Testis (tissue), 3 donors: ENCODE results near the gene SAMD4A. TPM values are rescaled to one million over a fixed set of nuclear protein-coding genes. Genes with fewer than 3 reads are reported as not detected.

ENCODE experiments used
- DNase-seq: peaks from one replicate; pipeline ENCODE4 v3.0.0-alpha.2; 2019
- H3K27ac ChIP-seq, 2 donors: fragments of 200-600 bp; sonication (generic); one replicate each; pipeline ENCODE4 v1.5.1; 2019
- H3K27me3 ChIP-seq: fragments of 200-600 bp; sonication (generic); one replicate; pipeline ENCODE4 v1.5.1; 2019
- H3K36me3 ChIP-seq: fragments of 200-600 bp; sonication (generic); one replicate; pipeline ENCODE4 v1.5.1; 2017; ENCODE audit warnings: low read depth; ENCODE audit errors: missing control alignments
- H3K4me1 ChIP-seq: fragments of 200-600 bp; sonication (generic); one replicate; pipeline ENCODE4 v1.5.1; 2019
- H3K4me3 ChIP-seq, 2 donors: fragments of 200-600 bp; sonication (generic); one replicate each; pipeline ENCODE4 v1.5.1; 2017 to 2019
- H3K9me3 ChIP-seq: fragments of 200-600 bp; sonication (generic); one replicate; pipeline ENCODE4 v1.5.1; 2017
- POLR2A ChIP-seq: fragments of 450-650 bp; IDR thresholded peaks from one replicate; pipeline ENCODE4 v1.6.1; 2017; ENCODE audit warnings: antibody characterized with exemption, mild to moderate bottlenecking, moderate library complexity
- WGBS, 2 donors: methylation state at CpG; one replicate each; pipeline ENCODE4 v1.1.5; 2018; 5-methylcytosine and 5-hydroxymethylcytosine counted together
- intact Hi-C: fragments of 100-400 bp; cut with DNase I; formaldehyde crosslinking; loops from one replicate; pipeline ENCODE4 v1.15.1; 2023; ENCODE audit warnings: low total_unique reads
- polyA plus RNA-seq: library from polyadenylated mRNA; stranded (reverse); fragments of 350-450 nt; fragmentation: Illumina TruSeq; extraction: RNeasy Lipid Tissue Mini Kit (QIAGEN cat#74804); gene quantifications from one replicate; pipeline ENCODE4 v1.2.3, GENCODE V29; 2014; ENCODE audit warnings: low read depth, low replicate concordance; ENCODE audit not compliant: insufficient read depth
- total RNA-seq, 2 donors: library from RNA; depleted of rRNA; stranded (reverse); fragments of >200 nt; gene quantifications; one replicate each; pipeline ENCODE4 v1.2.3, GENCODE V29; 2016
- TF ChIP-seq, protein P1 (sequence below), 3 experiments: fragments of 450-650 bp in 2 of 3; fragments of 200-600 bp in 1 of 3; sonication (generic) in 1 of 3; IDR thresholded peaks; one replicate each; pipeline ENCODE4 v1.5.1; 2016 to 2019; ENCODE audit warnings: antibody characterized with exemption in 3 of 3, mild to moderate bottlenecking in 2 of 3, moderate library complexity in 1 of 3

The SAMD4A gene
- total and polyA plus RNA-seq, 3 donors from 2014 or later: 103 to 369 (median 259) TPM

DNA sequence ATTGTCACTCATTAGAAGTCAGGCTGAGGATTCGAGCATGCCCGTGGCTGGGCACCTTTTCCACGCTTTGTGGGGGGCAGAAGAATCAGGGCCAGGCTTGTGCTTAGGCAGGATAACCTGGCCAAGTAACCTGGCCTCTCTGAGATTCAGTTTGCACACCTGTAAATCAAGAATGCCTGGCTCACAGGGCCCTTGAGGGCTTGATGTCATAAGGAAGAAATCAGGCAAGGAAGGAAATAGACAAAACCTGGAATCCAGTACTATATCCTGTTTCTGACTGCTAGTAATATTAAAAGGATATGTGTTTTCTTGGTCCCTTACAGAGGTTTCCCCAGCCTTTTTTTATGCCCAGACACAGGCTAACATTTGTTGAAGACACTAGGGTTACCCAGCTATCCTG is 91.9 kb downstream of the SAMD4A start:
- H3K4me1 ChIP-seq: no peaks in the 10 kb centered on the region
- WGBS, 2 donors: 95 to 100% methylated on average over 1 to 3 of the region's 3 CpGs
- no peak overlapping the region for H3K27ac ChIP-seq
- no peak overlapping the region for H3K4me3 ChIP-seq
- intact Hi-C loops: no loop called here
- H3K36me3 ChIP-seq: no peaks in the 10 kb centered on the region
- no peak for DNase-seq
- H3K9me3 ChIP-seq: no peaks in the 10 kb centered on the region
- TF ChIP-seq, protein P1, sequence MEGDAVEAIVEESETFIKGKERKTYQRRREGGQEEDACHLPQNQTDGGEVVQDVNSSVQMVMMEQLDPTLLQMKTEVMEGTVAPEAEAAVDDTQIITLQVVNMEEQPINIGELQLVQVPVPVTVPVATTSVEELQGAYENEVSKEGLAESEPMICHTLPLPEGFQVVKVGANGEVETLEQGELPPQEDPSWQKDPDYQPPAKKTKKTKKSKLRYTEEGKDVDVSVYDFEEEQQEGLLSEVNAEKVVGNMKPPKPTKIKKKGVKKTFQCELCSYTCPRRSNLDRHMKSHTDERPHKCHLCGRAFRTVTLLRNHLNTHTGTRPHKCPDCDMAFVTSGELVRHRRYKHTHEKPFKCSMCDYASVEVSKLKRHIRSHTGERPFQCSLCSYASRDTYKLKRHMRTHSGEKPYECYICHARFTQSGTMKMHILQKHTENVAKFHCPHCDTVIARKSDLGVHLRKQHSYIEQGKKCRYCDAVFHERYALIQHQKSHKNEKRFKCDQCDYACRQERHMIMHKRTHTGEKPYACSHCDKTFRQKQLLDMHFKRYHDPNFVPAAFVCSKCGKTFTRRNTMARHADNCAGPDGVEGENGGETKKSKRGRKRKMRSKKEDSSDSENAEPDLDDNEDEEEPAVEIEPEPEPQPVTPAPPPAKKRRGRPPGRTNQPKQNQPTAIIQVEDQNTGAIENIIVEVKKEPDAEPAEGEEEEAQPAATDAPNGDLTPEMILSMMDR (IDR thresholded peaks at IDR 0.05): no peak
- no peak for TF ChIP-seq POLR2A
- no peaks in the 10 kb centered on the region for H3K27me3 ChIP-seq

DNA sequence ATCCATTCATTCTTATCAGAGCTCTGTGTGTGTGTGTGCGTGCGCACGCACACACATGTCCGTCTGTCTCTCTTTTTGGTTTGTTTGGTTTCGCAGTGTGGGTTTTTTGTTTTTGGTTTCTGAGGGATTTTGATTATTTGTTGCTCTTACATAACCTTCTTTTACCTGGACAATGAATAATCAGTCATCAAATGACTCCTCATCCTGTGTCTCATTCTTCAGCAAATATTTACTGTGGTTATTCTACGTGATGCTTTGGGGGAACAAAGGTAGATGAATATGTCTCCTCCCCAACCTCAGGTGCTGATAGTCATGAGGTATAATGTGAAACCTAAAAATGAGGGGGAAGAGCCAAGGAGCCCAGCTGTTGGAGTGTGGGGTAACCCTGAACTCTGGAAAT is 92.4 kb downstream of the SAMD4A start:
- Histone ChIP-seq H3K4me1 (no peaks in the 10 kb centered on the region), H3K4me3 (no peak overlapping the region), H3K27me3 (no peaks in the 10 kb centered on the region), H3K9me3 (no peaks in the 10 kb centered on the region), H3K27ac (no peak overlapping the region), H3K36me3 (no peaks in the 10 kb centered on the region)
- no peak for TF ChIP-seq POLR2A
- TF ChIP-seq, protein P1 (IDR thresholded peaks at IDR 0.05): no peak
- 78 to 82% methylated on average over 6 of the region's 6 CpGs for WGBS, 2 donors
- DNase-seq: no peak
- intact Hi-C loops: no loop called here

DNA sequence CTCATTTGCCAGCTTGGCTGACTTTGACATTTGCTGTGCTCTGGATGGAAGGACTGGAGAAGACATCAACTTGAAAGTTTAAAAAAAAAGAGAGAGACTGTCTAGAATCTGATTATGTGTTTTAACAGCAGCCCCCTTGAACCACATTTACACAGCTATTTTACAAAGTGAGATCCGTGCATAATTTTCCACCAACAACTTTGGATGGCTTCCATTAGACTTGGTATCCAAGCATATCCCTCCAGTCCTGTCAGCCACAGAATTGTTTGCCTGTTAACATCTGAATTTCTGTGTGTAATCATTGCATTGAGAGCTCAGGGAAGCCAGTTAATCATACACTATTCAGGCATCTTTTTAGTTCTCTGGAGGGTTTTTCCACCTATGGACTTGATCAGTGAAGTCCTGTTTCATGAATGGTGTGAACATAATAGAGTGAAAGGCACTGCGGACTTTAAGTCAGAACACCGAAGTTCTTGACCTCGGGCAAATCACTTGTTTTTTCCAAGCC is 93.7 kb downstream of the SAMD4A start:
- no peak overlapping the region for H3K4me3 ChIP-seq
- no peaks in the 10 kb centered on the region for H3K9me3 ChIP-seq
- 81 to 87% methylated on average over 4 of the region's 4 CpGs for WGBS, 2 donors
- TF ChIP-seq POLR2A: no peak
- TF ChIP-seq, protein P1 (IDR thresholded peaks at IDR 0.05): no peak
- H3K27me3 ChIP-seq: no peaks in the 10 kb centered on the region
- H3K36me3 ChIP-seq: no peaks in the 10 kb centered on the region
- no peak overlapping the region for H3K27ac ChIP-seq
- no peak for DNase-seq
- H3K4me1 ChIP-seq: no peaks in the 10 kb centered on the region
- intact Hi-C loops: no loop called here

DNA sequence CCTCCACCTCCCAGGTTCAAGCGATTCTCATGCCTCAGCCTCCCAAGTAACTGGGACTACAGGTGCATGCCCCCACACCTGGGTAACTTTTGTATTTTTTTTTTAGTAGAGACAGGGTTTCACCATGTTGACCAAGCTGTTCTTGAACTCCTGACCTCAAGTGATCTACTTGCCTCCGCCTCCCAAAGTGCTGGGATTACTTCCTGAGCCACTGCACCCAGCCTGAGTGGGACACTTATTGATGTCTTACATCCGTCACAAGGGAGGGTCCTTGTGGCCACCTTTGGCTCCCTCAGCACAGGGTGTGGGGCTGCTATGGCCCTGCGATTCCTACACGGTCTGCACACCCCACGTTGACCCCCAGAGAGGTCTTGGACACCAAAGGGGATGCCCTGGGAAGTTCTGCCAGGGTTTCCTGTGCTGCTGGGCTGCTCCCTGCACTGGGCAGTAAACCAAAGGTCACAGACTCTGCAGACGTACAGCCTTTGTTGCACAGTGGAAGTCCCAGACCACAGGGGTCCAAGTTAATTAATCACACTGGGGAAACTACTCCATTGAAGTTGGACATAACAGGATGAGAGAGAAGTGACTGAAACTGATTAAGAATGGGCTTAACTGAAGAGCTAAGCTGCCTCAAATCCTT is 95.7 kb downstream of the SAMD4A start:
- Histone ChIP-seq H3K9me3 (no peaks in the 10 kb centered on the region), H3K27me3 (no peaks in the 10 kb centered on the region), H3K27ac (no peak overlapping the region), H3K4me3 (no peak overlapping the region), H3K4me1 (no peaks in the 10 kb centered on the region), H3K36me3 (no peaks in the 10 kb centered on the region)
- DNase-seq: no peak
- intact Hi-C loops: no loop called here
- no peak for TF ChIP-seq POLR2A
- TF ChIP-seq, protein P1 (IDR thresholded peaks at IDR 0.05): no peak
- WGBS, 2 donors: 60 to 85% methylated on average over 7 of the region's 7 CpGs

DNA sequence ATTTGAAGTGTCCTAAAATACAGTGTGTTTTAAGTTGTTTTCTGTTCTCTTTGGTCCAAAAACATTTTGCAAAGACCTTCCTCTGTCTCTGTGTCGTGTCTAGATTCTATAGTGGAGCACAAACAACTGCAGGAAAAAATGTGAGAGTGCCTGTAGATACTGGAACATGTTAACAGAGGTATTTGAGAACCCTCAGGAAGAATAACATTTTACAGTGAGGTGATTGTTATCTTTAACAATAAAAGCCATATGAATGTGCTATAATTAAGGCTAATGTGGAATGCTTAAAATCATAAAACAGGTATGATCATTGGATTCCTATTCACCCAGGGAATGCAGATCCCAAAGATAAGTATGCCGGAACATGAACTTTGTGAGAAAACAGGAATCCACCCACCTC is 98.0 kb downstream of the SAMD4A start:
- no peaks in the 10 kb centered on the region for H3K9me3 ChIP-seq
- H3K27ac ChIP-seq: no peak overlapping the region
- H3K27me3 ChIP-seq: no peaks in the 10 kb centered on the region
- DNase-seq: no peak
- WGBS, 2 donors: 85 to 98% methylated on average over 2 of the region's 2 CpGs
- H3K4me1 ChIP-seq: peaks cover 3% of the 10 kb centered on the region
- no peak for TF ChIP-seq POLR2A
- TF ChIP-seq, protein P1 (IDR thresholded peaks at IDR 0.05): no peak
- no peaks in the 10 kb centered on the region for H3K36me3 ChIP-seq
- intact Hi-C loops: no loop called here
- no peak overlapping the region for H3K4me3 ChIP-seq
